T1000 (cell line): ENCODE data around the gene AOAH.
"Not testable (repeated sequence)": the region's sequence is repeated elsewhere in the genome, so short reads cannot be mapped to it uniquely, and the experiment has no call there.

Experiments used
- DNase-seq: peaks from one replicate; lab custom pipeline; 2025; ENCODE audit warnings: mixed read lengths; lab: John Stamatoyannopoulos, UW

AOAH gene

DNA sequence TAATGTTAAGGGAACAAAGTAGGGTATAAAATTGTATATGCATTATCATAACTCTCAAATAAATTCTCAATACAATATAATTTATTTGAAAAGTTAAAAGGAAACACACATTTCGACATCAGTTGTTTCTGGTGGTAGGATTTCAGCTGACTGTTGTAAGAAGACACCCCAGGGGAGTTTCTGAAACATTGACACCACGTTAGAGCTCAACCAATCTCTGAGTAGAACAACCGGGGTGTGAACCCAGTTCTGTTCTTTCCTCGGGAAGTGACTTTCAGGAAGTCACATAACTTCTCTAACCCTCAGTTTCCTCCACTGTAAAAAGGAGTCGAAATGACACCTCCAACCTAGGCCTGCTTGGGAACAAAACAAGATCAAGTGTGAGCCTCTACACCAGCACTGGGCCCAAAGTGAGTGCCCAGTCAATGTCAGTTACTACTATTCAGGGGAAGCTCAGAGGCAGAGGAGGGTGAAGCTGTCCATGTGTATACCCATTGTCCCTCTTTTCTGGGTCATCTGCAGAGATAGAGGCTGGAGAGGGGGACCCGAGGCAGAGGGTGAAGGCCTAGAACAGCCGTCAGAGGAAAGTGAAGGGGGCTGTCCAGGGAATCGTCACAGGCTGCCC lies 67.1 kb downstream of the AOAH start:
- no peak for DNase-seq

DNA sequence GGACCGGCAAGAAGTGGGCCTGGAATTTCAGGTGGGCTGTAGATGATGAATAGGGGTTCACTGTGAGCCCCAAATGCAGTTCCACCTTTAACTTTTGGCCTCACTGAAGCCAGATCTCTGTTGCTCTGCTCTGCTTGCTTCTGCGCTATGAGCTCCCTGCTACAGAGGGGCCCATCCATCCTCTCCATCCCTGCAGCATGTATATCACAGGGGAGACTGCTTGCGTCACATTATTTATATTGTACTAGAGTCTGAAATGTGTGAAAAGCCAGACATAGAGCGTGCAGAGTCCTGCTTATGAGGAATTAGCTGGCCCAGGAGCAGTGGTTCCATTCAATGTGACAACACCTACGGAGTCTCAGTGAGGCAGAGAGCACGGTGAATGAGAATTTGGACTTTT lies 69.9 kb downstream of the AOAH start:
- DNase-seq = no peak

DNA sequence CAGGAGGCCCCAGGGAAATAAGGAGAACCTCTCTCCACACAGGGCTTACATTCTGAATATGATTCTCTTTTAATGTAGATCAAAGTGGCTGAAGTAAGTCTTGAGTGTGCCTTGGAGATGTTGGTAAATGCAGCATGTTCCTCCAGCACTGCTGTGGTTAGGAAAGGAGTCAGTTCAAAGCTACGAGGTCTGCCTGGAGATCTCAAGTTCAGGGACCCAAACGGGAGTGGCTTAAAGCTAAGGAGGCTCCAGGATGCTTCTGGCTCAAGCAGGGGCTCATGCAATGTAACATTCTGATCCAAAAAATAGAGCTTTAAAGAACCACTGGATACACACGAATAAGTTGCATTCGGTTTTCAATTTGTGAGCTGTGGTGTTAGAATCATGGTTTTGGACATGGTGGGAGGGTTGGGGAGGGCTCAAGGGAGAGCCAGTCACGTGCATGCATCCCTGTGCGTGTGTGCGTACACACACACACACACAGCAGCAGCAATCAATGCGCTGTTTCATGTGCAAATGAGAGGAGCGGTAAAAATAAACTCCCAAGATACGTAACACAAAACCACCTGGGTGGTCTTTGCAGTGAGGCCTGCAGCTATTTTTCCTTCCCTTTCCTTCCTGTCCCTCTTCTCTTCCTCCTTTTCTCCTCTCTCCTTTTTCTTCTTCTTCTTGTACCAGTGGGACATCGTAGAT lies 70.5 kb downstream of the AOAH start:
- DNase-seq = no peak

DNA sequence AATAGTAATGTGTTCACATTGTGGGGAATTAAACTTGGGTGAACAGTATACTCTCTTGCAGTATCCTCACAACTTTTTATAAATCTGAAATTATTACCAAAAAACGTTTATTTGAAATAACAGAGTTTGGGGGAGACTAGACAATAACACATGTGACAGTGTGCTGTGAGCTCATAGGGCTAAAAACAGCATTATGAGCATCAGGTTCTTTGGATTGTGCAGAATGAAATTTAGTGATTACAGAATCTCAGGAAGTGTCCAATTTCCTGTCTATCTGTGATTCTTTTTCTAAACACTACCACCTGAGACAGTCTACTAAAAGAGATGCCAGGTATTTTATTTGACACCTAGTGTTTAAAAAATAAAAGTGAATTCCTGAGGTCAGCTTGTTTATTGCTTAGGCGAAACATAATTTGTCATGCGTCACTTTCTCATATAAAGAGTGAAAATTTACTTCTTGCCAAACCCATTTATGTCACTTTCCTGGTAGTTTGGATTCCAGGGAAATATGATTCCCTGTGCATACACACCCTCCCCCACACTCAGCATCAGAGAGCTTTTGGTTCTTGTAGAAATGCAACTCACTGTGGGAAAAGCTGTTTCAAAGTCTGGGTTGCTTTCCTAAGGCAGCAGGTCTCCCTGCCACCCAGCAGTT lies 71.2 kb downstream of the AOAH start:
- no peak for DNase-seq

DNA sequence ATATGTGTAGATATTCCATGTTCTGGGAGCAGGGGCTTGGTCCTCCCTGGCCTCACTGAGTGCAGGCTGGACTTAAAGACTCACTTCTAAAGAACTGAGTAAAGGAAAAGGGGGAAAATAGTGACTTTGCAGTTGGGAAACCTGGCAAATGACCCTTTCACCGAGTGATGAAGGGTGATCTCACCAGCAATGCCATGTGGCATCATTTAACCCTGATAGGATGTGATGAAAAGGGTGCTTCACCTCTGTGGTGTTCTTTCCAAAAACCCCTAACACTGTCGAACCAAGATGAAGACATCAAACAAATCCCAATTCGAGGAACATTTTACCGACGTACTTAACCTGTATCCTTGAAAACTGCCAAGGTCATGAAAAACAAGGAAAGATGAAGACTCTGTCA lies 71.9 kb downstream of the AOAH start:
- no peak for DNase-seq

DNA sequence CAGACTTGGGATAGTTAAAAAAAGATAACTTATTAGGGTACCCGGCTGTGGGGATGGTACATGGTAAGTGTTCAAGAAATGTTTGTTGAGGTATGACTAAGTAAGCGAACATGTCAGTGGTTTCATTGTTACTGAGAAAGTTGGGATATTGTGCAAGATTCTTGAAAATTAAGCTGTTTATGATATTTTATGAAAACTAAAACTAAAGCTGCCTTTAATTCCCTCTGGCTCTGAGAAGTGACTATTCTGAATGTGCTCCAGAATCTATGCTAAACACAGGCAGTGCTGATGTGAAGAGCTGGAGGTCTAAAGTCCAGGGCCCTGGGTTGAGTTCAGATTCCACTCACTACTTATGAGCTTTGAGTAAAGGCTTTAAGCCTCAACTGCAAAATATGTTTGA lies 72.9 kb downstream of the AOAH start:
- DNase-seq = no peak

DNA sequence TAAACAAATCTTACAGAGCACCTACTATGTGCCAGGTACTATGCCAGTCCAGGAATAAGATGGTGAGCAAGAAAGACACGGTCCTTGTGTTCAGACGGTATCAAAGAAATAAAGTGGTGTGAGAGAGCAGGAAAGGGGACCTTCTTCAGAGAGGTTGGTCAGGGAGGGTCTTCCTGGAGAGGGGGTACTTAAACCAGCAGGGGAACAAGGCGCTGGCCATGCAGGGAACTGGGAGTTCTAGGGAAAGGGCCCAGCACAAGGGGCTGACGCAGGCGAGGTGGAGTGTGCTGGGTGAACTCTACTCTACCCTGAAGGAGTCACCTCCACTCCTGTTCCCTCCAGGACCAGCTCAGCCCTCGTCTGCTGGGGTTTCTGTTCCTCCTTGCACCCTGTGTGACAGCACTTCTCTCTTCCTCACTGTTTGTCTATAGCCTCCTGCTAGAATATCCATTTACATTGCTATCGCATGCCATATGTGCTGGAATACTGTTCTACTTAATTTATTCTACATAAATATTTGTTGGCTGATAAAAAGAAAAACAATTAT lies 73.5 kb downstream of the AOAH start:
- DNase-seq = no peak

DNA sequence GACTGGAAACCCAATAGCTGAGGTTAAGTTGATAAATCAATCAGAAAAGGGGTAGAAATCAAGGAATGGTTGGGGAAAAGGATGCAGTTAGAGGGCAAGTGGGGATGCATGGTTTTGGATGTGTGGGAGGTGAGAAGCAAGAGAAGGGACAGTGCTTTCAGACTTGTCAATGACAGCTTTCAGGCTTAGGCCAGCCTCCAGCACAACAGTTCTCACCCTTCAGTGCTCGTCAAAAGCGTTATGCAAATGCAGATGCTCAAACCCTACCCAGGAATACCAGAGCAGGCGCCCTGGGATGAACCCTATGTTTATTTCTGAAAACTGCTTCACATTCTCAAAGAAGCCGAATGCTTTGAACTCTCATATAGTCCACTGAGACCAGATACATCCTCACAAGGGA lies 74.0 kb downstream of the AOAH start:
- DNase-seq = no peak

DNA sequence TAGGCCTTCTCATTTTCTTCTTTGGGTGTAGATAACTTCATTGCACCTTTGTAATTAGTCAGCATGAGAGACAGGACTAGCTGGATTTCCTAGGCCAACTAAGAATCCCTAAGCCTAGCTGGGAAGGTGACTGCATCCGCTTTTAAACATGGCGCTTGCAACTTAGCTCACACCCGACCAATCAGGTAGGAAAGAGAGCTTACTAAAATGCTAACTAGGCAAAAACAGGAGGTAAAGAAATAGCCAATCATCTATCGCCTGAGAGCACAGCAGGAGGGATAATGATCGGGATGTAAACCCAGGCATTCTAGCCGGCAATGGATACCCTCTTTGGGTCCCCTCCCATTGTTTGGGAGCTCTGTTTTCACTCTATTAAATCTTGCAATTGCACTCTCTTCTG lies 75.0 kb downstream of the AOAH start:
- DNase-seq = not testable (repeated sequence)

DNA sequence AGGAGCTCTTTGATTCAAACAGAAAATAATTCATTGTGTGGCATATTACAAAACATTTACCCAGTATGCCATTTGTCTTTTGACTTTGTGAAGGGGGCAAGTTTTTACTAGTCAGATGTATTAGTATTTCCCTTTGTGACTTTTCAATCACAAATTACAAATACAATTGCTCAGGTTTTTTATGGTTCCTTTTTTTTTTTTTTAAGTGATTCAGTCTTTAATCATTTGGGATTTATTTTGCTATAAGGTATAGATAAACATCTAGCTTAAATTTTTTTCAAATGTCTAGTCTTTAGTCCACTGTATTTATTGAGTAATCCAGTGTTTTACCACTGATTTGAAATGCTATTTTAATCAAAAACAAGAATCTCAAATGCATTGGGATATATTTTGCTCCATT lies 75.9 kb downstream of the AOAH start:
- no peak for DNase-seq

DNA sequence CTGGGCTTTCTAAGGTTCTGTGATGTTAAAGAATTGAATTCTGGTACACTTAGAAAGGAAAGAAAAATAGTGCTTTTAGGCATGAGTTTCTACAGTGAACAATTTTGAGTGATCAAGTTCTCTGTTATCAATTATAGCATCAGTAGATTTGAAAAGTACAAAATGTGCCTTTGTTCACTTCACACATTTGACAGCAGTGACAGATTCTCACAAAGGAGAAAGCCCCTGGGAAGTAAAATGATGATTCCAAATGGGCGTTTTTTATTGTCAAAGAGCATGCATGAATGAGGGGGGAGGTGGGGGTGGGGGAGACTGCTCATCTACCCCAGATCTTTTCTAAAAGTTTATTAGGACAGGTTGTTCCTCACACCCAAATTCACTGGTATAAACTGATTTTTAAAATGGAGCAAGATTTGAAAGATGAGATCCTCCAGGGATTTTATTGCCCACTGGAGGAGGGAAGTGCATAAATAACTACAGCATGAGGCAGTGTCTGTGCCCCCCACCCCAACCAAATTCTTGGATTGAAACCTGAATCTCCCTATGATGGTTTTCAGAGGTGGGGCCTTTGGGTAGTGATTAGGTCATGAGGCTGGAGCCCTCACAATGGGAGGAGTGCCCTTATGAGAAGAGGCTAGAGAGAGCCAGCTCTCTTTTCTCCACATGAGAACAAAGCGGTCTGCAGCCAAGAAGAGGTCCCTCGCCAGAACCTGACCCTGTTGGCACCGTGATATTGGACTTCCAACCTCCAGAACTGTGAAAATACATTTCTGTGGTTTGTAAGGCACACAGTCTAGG lies 79.5 kb downstream of the AOAH start:
- DNase-seq = no peak

DNA sequence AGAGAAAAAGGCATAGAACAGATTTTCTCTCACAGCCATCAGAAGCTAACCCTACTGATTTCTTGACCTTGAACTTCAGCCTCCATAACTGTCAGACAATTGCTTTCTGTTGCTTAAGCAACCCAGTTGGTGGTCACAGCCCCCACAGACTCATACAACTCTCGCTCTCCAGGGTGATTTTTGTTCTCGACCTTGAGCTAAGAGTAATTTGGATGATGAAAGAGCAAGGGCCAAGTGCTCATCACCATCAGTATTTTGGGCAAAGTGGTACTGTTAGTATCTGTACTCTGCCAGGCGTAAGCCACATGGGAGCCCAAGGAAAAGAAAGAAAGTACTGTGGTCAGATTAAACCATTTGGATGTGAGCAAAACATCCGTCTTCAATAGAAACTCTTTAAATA lies 81.9 kb downstream of the AOAH start:
- no peak for DNase-seq

DNA sequence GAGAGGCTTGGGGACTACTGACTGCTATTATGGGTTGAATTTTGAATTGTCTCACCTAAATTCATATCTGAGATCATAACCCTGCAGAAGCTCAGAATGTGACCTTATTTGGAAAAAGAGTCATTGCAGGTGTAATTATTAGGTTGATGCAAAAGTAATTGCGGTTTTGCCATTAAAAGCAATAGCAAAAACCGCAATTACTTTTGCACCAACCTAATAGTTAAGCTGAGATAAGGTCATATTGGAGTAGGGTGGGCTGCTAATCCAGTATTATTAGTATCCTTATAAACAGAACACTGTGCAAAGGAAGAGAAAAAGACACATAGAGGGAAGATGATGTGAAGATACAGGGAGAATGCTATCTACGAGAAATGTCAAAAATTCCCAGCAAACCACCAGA lies 82.3 kb downstream of the AOAH start:
- no peak for DNase-seq

DNA sequence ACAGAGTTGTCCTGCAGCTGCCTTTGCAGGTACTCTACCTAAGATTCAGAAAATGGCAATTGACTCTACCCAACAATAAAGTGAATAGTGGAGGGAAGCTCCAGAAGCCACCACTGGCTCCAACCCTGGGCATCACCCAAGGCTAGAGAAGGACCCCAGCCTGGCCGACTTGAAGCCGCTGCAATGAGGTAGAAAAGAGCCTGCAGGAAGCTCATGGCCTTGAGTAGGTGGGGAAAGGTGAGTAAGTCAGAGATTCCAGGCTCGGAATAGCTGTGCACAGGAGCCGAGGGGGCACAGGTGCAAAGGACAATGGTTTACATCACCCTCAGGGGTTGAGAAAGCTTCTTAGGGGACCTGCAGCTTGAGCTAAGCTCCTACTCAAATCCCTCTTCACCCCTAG lies 83.6 kb downstream of the AOAH start:
- no peak for DNase-seq

DNA sequence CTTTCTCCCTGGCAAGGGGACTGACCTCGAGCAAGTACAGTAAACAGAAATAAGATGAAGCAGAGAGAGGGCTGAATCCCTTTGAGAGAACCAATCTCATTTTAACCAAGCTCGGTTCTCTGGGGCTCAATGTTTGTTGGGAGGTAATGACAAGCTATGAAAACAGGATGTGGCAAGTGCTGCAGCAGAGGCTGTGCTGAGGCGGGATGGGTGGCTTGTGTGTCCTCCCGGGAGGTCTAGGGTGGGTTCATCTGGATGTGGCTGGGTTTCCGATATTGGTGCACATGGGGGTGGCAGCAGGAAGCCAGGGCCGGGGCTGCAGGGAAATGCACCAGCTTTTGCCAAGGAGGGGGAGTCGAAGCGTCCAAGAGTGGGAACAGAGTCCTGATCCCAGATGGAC lies 84.5 kb downstream of the AOAH start:
- no peak for DNase-seq

DNA sequence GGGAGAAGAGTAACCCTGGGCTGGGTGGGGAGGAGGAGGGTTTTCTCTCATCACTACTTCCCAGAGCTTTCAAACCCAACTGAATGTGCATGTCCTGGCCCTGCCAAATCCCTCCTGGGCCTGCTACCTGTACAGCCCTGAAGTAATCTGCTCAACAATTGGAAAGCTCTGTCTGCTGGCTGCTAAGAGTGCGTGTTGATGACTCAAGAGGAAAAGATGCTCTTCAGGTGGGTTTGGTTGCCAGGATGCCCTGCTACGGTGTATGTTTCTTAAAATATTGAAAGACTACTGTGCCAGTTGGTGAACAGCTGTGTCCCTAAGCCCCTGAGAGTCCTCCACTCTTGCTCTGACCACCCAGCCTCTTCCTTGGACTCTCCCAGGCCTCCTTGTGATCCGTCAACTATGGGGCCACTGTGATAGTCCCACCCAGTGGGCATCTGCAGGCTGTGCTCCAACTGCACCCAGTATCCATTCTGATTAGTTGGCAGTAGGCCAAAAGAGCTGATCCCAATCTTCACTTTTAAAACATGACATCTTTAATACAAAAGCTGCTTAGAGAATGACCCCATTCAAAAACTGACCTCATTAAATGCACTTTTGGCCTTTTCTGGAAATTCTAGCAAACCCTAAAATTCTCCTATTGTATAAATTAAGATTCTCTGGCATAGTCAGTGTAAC lies 85.6 kb downstream of the AOAH start:
- DNase-seq = no peak

DNA sequence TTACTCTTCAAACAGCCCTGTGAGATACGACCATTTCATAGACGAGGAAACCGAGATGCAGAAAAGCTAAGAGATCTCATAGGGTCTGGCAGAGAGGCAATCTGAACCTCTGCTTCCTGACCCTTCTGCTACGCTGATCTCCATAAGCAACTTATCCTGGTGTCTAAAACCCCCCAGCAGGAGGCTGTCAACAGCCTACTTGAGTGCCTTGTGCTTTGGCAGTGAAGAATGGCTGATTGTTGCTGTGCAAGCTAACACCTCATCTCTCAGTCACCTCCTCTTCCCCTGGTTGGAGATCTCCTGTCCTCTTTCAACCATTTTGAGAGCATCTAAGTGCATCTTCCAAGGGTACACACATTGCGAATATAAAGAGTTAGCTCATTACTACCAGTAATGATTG lies 86.2 kb downstream of the AOAH start:
- DNase-seq = no peak

DNA sequence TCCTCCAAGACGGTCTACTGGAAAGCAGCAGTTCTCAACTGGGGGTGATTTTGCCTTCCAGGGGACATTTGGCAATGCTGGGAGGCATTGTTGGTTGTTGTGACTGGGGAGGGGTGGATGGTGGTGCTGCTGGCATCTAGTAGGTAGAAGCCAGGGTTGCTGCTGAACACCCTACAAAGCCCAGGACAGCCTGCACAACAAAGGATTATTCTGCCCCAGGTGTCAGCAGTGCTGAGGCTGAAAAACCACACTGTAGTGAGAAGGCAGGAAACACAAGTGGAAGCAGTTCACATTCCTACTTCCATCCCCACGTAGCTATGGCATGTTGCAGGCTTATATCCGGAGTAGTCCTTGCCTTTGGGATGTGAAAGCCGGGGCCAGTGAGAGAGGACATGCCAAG lies 86.9 kb downstream of the AOAH start:
- no peak for DNase-seq

DNA sequence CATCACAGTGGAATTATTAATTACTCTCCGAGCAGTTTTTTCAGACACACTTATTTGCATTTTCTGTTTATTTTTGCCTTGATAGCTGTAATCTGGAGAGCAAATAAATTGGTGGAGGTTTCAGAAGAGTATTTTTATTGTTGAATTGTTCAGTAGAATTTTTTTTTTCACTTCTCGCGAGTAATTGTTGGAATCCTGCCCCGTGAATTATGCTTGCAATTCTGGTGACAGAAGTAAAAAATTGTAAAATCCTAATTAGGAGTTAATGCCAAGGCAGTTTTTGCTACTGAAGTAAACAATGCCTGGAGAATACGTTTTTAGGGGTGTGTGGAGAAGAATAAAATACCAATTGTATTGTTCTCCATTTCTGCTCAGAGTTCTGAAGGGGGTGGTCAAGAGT lies 88.2 kb downstream of the AOAH start:
- DNase-seq = no peak

DNA sequence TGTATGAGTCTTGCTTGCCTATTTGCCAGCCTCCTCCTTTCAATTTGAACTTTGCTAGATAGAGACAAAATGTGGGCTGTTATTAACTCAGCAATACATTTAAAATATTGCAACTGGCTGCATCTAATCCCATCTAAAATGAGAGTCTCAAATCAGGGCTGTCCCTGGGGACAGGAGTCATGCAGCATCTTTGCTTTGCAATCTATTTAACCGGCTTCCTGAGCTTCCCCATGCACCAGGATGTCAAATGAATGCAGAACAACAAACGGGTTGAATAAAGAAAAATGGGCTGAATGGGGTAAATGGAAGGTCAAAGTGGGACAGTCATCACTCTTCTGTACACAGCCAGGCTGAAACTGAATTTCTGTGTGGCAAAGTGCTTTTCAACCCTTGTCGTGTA lies 89.2 kb downstream of the AOAH start:
- DNase-seq = no peak

DNA sequence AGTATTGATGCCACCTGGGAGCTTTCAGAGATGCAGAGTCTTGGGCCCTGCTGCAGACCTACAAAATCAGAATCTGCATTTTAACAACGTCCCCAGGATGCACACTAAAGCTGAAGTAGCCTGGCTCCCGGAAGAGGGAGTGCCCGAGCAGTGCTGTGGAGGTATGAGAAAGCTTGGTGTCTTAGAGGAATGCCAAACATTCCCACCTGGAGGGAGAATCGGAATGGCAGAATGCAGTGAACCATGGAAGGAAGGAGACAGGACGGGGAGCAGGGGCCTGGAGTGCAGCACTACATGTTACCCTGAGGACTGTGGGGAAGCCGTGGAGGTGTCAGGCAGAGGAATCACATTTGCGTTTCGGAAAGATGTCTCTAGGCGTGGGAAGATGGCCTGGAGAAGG lies 90.9 kb downstream of the AOAH start:
- DNase-seq = no peak

DNA sequence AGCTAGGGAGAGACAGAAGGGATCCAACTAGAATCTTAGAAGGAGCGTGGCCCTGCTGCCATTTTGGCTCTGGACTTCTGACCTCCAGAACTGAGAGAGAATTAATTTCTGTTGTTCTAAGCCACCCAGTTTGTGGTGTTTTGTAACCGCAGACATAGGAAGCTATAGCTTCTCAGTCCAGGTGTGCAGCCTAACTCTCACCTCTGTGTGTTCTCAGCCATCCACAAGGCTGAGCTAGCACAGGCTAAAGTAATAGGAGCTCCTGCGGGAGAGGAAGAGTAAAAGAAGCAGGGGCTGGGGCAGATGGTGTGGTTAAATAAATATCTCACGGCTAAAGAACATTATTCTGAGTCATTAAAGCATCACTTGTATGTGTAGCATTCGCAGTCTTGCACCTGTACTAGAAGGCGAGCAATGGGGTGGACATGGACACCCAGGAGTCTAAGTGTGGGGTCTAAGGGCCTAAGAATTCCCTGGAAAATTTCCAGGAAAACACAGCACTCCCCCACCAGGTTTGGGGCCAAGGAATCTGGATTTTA lies 94.1 kb downstream of the AOAH start:
- DNase-seq = no peak
